ENCODE results near the gene BID. TPM values are rescaled to one million over a fixed set of nuclear protein-coding genes. Genes with fewer than 3 reads are reported as not detected.

BID gene
- 10 to 100 TPM in 1 of 2 donors, 1 to 10 TPM in 1; 9.8 to 19.0 TPM for total RNA-seq

DNA sequence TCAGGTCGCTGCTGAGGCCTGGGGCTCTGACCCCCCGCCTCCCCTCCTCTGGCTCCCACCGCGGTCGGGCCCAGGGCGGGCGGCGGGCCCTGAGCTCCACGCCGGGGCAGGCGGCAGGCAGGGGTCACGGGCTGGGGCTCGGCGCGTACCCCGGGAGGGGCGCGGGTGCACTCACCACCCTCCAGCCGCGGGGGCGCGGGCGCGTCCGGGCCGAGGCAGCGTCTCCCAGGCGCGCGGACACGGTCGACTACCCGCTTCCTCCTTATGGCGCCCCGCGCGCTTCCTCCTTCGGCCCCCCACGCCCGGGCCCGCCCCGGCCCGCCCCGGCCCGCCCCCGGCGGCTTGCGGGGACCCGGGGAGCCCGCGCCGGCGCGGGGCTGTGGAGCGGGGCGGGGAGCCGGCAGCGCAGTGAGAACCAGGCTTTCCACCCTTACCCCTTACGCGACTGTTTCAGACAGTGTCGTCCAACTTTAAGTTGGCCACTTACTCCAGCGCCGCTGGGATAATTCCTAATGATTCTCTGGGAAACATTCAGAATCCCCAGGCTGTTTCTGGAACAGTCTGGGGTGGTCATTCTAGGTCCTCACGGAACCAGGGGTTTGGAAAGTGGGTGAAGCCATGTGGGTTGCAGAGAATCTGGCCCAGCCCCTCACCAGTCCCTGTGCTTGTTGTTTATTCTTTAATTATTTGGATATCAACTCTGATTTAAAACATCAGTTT is at the start of gene BID:
Gene BID (minus strand): TSS at position 264 of the 720 bp plus-strand sequence. CDS start 24,353 bp downstream, outside the sequence.
- H3K9me3 Mint-ChIP-seq: no peaks in the 10 kb centered on the region

DNA sequence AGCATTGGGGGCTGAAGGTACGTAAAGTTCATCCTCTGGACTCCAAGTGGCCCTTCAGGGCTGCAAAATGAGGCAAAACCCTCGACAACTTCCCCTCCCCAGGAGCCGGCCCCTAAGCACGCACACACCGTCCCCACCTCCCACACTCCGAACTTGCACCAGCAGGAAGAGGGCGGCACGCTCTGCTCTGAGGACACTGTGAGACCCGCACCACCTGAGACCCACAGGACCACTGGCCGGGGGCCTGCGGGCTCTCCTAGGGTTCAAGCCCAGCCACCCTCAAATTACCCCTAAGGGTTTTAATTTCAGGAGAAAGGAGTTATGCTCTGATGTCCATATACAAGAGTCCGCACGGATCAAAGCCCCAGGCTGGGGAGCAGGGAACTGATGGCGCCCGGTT is 49.7 kb upstream of the BID start:
- DNase-seq (ENCODE audit: low spot score in 2 of 2) (no peak), ATAC-seq (no peak)
- no peak overlapping the region for H3K27ac Mint-ChIP-seq
- no peaks in the 10 kb centered on the region for H3K9me3 Mint-ChIP-seq
- H3K36me3 Mint-ChIP-seq: no peaks in the 10 kb centered on the region

More for the DNA sequence above, at the start of gene BID:
- ATAC-seq (peak; percentile 9 to 32), DNase-seq (ENCODE audit: low spot score in 2 of 2) (no peak)
- Mint-ChIP-seq H3K27ac (peak within 1 kb of the TSS in 1 of 2 donors; percentile 79), H3K36me3 (peaks cover 0 to 4% of the 10 kb centered on the region in 2 donors)

DNA sequence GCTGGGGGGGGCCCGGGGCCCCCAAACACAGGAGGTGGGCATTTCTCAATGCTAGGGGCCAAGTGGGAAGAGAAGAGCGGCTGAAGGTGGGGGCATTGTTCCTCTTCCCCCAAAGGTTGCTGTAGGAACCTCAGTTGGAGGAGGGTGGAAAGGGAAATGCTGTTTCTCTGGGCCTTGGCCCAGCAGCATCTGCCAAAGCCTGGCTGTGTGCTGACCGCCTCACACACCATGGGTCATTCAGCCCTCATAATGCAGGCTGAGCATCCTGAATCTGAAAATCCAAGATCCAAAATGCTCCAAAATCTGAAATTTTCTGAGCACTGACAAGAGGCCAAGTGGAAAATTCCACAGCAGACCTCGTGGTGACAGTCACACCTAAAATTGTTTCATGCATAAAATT is 49.0 kb upstream of the BID start:
- ATAC-seq: no peak
- H3K27ac Mint-ChIP-seq: no peak overlapping the region
- DNase-seq (ENCODE audit: low spot score in 2 of 2): no peak
- no peaks in the 10 kb centered on the region for H3K9me3 Mint-ChIP-seq
- no peaks in the 10 kb centered on the region for H3K36me3 Mint-ChIP-seq

DNA sequence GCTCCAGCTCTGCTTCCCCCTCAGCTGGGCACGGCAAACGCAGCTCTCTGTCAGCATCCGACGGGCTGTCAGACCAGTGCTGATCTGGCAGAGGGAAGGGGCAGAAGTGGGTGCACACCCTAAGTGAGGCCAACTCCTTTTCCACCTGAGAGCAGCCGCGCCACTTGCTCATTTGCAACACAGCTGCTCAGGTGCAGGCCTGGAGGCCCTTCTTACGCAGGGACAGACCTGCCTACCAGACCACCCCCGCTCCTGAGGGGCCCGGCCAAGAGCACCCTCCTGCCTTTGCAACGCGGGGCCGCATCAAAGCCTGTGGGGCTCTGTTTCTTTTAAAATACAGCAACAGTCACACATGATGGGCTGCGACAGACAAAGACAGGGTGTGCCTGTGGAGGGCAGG is 47.8 kb upstream of the BID start:
- H3K36me3 Mint-ChIP-seq: no peaks in the 10 kb centered on the region
- no peak overlapping the region for H3K27ac Mint-ChIP-seq
- no peak for ATAC-seq

DNA sequence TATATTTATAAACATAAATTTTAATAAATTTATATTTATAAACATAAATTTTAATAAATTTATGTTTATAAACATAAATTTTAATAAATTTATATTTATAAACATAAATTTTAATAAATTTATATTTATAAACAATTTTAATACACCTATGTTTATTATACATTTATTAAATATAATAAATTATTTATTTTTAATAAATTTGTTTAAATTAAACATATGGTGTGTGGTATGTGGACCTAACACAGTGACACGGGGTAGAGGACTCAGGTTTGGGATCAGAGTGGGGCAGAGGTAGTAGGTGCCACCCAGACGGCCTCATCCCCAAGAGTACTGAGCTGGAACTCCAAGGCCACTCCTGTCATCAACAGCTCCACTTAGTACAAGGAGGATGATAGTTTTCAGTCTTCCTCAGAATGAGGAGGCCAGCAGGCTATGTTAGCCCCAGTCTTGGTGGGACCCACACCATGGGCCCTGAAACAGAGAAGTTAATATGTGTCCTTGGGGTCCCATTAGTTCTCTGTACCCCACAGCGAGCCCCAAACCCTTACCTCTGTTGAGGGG is 46.7 kb upstream of the BID start:
- DNase-seq (ENCODE audit: low spot score in 2 of 2) (no peak), ATAC-seq (peak; percentile 26 to 51)
- Mint-ChIP-seq H3K9me3 (no peaks in the 10 kb centered on the region), H3K27ac (no peak overlapping the region), H3K36me3 (no peaks in the 10 kb centered on the region)

More for the DNA sequence above, 47.8 kb upstream of the BID start:
- no peak for DNase-seq (ENCODE audit: low spot score in 2 of 2)
- H3K9me3 Mint-ChIP-seq: no peaks in the 10 kb centered on the region

DNA sequence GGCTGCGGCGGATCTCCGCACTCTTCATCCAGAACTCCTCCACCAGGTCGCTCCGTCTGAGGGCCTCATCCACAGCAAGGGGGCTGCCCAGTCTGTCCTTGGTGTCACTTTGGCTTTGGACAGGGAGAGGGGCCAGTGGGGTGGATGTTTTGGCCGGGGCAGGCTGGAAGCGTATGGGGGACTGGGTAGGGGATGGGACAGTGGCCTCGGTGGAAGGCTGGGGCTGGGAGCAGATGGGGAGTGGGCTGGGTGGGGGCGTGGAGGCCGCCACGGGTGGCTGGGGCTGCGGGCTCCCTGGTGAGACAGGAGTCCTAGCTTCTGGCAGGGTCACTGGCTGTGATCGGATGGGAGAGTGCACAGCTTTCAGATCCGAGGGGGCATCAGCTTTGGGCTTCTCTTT is 44.4 kb upstream of the BID start:
- Mint-ChIP-seq H3K36me3 (no peaks in the 10 kb centered on the region), H3K27ac (no peak overlapping the region), H3K9me3 (no peaks in the 10 kb centered on the region)
- DNase-seq (ENCODE audit: low spot score in 2 of 2) (no peak), ATAC-seq (no peak)

DNA sequence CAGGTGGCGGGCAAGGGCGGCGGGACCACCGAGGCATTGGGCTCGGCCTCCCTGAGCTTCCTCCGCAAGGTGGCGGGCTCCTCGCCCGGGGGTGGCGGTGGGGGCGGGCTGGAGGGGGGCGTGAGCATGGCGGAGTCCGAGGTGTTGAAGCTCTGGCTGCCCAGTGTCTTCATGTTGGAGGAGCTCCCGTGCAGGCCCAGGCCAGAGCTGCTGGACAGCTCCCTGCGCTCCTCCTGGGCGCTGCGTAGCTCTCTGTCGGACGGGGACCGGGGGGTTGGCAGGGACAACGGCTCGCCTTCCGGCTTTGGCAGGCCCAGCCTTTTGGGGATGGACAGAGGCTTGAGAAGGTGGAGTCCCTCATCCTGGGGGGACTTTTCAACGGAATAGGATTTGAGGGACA is 43.9 kb upstream of the BID start:
- H3K36me3 Mint-ChIP-seq: no peaks in the 10 kb centered on the region
- ATAC-seq (no peak), DNase-seq (ENCODE audit: low spot score in 2 of 2) (no peak)
- no peaks in the 10 kb centered on the region for H3K9me3 Mint-ChIP-seq
- H3K27ac Mint-ChIP-seq: no peak overlapping the region

DNA sequence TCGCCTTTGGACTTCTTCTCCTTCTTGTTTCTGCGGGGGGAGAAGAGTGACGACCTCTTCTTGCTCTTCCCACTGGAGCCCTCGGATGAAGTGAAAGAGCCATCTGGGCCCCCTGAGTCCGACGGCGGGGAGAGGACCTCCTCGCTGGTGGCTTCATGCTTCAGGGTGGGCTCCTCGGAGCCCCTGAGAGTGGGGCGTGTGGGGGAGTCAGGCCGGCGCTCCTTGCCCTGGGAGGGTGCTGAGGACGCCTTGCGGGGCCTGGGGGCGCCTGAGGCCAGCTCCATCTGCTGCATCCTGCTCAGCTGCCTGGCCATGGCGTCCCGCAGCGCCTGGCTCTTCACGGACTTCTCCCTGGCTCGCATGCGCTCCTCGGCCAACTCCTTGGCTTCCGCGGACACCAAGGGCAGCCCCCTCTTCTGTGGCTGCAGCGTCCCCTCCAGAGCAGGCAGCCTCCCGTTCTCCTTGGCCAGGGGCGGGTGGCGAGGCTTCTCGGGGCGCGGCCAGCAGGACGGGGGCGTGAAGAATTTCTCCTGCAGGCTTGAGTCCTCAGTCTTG is 43.3 kb upstream of the BID start:
- H3K27ac Mint-ChIP-seq: no peak overlapping the region
- H3K9me3 Mint-ChIP-seq: no peaks in the 10 kb centered on the region
- ATAC-seq: no peak
- no peaks in the 10 kb centered on the region for H3K36me3 Mint-ChIP-seq
- DNase-seq (ENCODE audit: low spot score in 2 of 2): no peak

DNA sequence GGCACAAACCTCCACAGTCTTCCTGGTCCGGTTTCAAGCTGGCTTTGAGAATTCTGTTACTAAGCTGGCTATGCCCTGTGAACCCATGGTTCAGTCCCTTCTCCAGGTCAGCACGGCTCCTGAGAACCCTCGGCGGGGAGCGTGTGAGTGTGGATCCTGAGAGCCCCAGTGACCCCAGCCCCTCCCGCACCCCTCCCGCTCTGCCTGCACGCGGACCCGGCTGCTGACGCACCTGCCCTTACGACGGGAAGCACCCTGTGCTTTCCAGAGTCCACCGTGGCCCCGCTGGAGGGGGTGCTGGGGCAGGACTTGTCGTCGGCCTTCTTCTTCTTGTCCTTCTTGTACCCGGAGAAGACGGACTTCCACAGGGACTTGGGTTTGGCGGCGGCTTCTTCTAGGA is 42.8 kb upstream of the BID start:
- Mint-ChIP-seq H3K36me3 (no peaks in the 10 kb centered on the region), H3K9me3 (no peaks in the 10 kb centered on the region), H3K27ac (no peak overlapping the region)
- ATAC-seq (no peak), DNase-seq (ENCODE audit: low spot score in 2 of 2) (no peak)

DNA sequence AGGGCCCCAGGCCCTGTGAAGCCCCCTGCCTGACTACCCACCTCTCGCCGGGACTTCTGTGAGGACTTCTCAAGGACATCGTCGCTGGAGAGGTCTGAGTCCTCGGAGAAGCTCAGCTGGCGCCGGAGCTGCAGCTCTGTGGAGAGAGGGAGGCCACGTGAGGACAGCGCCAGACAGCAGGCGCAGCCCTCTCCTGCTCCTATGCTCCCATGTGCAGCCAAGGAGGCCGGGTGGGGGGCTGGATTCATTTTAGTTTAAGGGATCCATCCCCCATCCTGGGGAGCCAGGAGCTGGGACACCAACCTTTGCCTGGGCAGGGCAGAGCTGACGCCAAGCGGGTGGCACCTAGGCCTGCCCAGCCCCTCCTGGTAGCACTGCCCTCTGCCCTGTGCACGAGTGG is 42.4 kb upstream of the BID start:
- DNase-seq (ENCODE audit: low spot score in 2 of 2) (no peak), ATAC-seq (no peak)
- no peaks in the 10 kb centered on the region for H3K36me3 Mint-ChIP-seq
- no peaks in the 10 kb centered on the region for H3K9me3 Mint-ChIP-seq
- H3K27ac Mint-ChIP-seq: no peak overlapping the region

DNA sequence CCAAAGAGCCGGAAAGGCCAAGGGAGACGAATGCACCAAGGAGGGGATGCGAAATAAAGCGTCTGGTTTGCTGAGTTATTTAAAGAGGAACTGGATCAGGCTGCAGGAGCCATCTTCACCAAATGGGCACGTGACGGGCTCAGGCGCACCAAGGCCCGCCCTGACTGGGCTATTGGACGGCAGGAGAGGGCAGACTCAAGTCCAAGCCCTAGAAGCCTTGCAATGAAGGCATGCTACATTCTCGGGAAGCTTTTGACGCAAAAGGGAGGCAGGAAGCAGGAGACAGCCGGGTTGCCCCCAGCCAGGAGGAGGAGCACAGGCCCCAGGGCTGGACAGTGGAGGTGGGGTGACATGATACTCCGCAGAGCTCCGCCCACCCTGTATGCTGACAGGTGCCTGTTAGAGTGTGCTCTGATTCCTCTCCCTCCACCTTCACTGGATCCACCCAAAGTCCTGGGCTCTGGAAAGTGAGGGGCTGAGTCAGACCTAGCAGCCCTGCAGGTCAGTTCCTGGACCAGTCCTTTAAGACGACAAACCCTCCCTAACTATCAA is 41.5 kb upstream of the BID start:
- ATAC-seq (no peak), DNase-seq (ENCODE audit: low spot score in 2 of 2) (no peak)
- Mint-ChIP-seq H3K36me3 (no peaks in the 10 kb centered on the region), H3K9me3 (no peaks in the 10 kb centered on the region), H3K27ac (peak overlapping the region in 1 of 2 donors; percentile 34)

DNA sequence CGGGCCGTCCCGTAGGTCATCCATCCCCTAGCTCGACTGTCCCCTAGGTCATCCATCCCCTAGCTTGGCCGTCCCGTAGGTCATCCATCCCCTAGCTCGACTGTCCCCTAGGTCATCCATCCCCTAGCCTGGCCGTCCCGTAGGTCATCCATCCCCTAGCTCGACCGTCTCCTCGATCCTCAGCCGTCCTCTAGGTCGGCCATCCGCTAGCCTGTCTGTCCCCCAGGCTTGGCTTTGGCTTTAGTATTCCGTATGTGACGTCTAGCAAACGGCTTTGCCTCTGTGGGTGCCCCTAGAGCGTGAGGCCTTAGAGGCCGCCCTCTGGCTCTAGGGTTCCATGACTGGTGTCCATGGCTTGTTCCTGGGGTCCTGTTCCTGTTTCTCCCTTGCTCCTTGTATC is 40.6 kb upstream of the BID start:
- Mint-ChIP-seq H3K36me3 (no peaks in the 10 kb centered on the region), H3K27ac (no peak overlapping the region), H3K9me3 (no peaks in the 10 kb centered on the region)
- no peak for DNase-seq (ENCODE audit: low spot score in 2 of 2)
- no peak for ATAC-seq

DNA sequence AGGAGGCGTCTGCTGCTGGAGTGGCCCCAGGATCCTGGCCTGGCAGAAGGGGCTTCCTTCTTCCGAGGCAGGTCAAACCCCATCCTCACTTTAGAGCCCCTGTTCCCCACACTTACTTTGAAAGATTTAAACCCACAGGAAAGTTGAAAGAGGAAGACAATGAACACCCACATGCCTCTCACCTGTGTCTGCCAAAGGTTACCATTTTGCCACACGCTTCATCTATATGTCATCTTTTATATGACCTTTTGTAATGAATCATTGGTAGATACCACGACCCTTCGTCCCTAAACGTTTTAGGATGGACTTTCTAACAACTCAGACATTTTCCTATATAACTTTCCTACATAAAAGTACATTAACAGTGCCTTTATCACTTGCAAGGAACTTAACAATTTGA is 39.8 kb upstream of the BID start:
- H3K27ac Mint-ChIP-seq: no peak overlapping the region
- no peak for ATAC-seq
- no peaks in the 10 kb centered on the region for H3K9me3 Mint-ChIP-seq
- no peaks in the 10 kb centered on the region for H3K36me3 Mint-ChIP-seq
- DNase-seq (ENCODE audit: low spot score in 2 of 2): no peak

DNA sequence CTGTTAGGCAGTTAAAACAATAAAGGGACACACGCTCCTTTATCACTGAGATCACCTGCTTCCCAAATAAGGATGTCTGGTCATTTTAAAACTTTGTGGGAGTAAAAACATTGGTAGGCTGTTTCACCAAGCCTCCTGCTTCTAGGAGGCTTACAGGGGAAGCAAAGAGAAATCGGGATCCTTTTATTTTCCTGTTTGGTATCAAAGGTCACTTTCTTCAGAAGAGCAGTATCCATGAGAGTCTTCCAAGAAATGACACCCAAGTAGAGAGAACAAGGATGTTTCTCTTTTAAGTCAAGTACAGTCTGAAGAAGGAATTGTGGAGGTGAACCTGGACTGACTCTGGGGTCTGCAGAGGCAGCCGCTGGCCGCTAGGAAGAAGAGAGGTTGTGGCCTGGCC is 36.9 kb upstream of the BID start:
- no peaks in the 10 kb centered on the region for H3K36me3 Mint-ChIP-seq
- DNase-seq (ENCODE audit: low spot score in 2 of 2) (no peak), ATAC-seq (no peak)
- H3K9me3 Mint-ChIP-seq: no peaks in the 10 kb centered on the region
- no peak overlapping the region for H3K27ac Mint-ChIP-seq

DNA sequence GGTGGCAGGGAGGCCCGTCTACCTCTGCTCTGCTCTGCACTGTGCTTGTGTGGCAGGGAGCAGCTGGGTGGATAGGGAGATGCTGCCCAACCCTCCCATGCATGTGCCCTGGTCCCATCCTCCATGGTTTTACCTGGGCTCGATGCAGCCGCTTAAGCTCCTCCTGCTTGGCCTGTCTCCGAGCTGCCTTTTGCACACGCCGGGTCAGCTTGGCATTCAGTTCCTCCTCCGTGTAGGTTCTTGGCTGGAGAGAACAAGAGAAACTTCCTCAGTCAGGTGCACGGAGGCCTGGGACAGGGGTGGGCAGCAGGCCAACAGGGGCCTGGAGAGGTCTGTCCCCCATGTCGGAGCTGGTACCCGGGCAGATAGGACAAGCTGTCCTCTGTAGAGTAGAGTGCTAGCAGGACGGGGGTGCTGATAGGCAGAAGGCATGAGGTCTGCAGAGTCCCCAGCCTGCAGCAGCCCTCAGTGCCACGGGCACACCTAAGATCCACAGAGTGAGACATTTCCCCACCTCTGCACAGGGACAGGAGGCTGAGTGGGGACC is 36.4 kb upstream of the BID start:
- Mint-ChIP-seq H3K27ac (no peak overlapping the region), H3K9me3 (no peaks in the 10 kb centered on the region), H3K36me3 (no peaks in the 10 kb centered on the region)
- DNase-seq (ENCODE audit: low spot score in 2 of 2): no peak
- no peak for ATAC-seq

DNA sequence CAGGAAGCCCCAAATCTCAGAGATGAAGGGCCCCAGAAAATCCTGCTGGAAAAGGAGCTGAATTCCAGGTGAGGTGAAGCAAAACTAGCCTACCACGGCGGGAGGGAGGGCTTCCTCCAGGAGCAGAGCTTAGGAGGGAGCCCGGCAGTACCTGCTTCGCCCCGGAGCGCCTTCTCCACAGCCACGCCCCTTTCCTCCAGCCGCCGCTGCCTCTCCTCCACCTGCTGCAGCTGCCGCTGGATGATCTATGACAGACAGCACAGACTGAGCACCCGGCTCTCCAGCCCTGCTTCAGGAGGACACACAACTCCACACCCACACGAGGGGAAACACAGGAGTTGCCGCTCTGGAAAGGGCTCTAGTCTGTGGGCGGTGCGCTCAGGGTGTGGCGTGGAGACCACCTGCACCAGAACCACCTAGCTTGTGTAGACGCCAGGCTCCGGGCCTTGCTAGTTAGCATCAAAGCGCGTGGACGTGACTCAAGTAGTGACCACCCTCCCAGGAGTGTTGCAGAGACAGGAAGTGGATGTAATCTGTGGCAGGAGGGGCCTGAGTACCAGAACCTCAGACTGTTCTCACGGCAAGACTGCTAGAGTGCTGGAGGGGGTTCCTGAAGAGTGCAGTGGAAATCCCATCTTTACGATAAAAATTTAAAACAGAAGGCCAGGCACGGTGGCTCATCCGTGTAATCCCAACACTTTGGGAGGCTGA is 34.6 kb upstream of the BID start:
- Mint-ChIP-seq H3K36me3 (no peaks in the 10 kb centered on the region), H3K27ac (no peak overlapping the region), H3K9me3 (no peaks in the 10 kb centered on the region)
- ATAC-seq (no peak), DNase-seq (ENCODE audit: low spot score in 2 of 2) (no peak)

Measured in activated naive CD4-positive, alpha-beta T cell treated with anti-CD3 and anti-CD28 coated beads, Interleukin-2, amount 50 U/mL, for 72 hours (primary cell).